Measurements from ENCODE around the gene NSF. TPM values are rescaled to one million over a fixed set of nuclear protein-coding genes. Genes with fewer than 3 reads are reported as not detected.

The NSF gene
- total RNA-seq, 1 donor, result 83.8 TPM

DNA sequence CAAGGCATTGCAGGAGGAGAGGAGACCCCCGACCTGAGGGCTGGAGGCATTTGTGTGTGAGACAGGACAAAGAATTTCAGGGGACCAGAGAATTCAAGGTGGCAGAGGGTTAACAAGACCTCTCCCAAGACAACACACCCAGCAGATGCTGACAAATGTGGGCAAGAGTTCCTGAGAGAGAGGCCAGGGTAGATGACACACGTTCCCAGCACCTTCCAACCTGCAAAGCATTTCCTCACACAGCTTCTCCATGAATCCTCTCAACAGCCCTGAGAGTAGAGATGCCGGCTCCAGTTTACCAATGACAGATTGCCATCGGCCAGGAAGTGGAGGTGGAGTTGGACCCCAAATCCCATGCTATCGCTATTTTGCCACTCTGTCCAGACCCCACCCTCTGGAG lies 203.1 kb downstream of the NSF start:
- TF ChIP-seq, protein P1, sequence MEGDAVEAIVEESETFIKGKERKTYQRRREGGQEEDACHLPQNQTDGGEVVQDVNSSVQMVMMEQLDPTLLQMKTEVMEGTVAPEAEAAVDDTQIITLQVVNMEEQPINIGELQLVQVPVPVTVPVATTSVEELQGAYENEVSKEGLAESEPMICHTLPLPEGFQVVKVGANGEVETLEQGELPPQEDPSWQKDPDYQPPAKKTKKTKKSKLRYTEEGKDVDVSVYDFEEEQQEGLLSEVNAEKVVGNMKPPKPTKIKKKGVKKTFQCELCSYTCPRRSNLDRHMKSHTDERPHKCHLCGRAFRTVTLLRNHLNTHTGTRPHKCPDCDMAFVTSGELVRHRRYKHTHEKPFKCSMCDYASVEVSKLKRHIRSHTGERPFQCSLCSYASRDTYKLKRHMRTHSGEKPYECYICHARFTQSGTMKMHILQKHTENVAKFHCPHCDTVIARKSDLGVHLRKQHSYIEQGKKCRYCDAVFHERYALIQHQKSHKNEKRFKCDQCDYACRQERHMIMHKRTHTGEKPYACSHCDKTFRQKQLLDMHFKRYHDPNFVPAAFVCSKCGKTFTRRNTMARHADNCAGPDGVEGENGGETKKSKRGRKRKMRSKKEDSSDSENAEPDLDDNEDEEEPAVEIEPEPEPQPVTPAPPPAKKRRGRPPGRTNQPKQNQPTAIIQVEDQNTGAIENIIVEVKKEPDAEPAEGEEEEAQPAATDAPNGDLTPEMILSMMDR (IDR thresholded peaks at IDR 0.05; ENCODE audit: insufficient read depth, low read depth, low read length), result no peak
- H3K4me3 ChIP-seq (ENCODE audit: low read depth, low read length), result no peak overlapping the region
- no peak for DNase-seq (ENCODE audit: low read depth)

DNA sequence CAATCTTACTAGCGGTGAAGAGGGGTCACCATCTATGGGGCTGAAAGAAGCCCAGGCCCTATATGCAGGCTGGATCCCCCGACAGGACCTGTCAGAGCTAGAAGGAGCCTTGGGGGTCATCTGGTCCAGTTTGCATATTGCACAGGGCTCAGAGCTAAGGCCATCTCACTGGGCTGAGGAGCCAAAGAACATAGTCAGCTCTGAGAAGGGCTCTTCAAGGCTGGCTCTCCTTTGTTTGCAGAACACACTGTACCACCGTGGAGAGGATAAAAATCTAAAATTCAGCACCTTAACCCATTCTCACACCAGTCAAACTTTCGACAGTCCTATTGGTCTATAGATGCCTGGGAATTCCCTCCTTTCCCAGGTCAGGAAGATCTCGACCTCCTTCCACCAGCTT lies 203.8 kb downstream of the NSF start:
- no peak overlapping the region for H3K4me3 ChIP-seq (ENCODE audit: low read depth, low read length)
- DNase-seq (ENCODE audit: low read depth), result no peak
- TF ChIP-seq, protein P1 (IDR thresholded peaks at IDR 0.05; ENCODE audit: insufficient read depth, low read depth, low read length), result no peak

DNA sequence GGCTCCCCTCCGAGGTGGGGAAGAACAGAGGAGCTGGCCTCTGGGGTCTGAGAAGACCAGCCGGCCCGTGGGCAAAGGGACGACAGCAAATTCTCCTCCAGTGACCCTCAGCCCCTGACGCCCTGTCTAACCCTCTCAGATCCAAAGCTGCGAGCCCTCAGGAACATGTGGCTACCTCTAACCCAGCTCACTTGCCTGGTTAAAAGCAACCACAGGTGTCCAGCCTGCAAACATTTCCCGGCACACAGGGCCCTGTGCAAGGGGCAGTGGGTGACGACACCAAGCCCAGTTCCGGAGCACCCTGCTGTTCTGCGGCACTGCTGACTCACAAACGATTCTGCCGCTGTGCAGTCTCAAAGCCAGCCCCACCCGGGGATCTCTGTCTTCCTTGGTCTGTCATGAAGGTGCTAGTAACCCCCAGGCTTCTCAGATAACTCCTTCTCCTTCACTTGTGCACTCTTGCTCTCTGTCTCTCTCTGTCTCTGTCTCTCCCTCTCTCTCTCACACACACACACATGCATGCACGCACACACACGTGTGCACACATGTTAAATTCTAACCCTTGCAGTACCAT lies 205.0 kb downstream of the NSF start:
- peak; percentile 30 for DNase-seq (ENCODE audit: low read depth)
- TF ChIP-seq, protein P1 (IDR thresholded peaks at IDR 0.05; ENCODE audit: insufficient read depth, low read depth, low read length), result no peak
- no peak overlapping the region for H3K4me3 ChIP-seq (ENCODE audit: low read depth, low read length)

DNA sequence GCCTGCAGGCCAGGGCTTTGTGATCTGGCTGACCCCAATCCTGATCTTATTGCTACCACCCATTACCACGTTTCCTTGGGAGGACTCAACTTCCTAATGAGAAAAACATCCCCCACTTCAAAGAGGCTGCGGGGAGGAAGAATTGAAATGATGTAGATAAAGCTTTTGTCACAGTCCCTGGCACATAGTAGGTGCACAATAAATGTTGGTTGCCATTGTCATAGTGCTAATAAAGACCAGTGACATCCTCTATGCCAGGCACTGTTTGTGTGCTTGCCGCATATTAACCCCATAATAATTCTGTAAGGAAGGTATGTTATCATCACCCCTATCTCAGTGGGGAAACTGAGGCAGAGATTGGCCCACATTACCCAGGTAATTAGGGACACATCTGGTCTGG lies 205.6 kb downstream of the NSF start:
- no peak overlapping the region for H3K4me3 ChIP-seq (ENCODE audit: low read depth, low read length)
- TF ChIP-seq, protein P1 (IDR thresholded peaks at IDR 0.05; ENCODE audit: insufficient read depth, low read depth, low read length), result no peak
- DNase-seq (ENCODE audit: low read depth), result no peak

DNA sequence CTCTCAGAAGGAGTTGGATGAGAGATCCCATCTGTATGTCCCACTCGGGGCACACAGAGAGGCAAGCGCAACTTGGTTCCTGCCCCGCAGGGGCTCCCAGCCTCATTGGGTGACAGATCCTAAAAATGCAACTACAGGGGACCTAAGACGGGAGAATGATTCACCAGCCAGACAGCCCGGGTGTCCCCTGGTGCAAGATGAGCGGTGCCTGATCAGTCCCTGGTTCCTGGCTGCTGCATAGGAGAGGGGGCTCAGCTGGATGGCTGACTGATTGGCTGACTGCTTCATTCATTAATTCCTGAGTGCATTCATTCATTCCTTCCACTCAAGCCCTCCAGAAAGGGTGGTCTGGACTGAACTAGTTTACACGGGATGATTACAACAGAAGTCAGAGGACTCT lies 206.1 kb downstream of the NSF start:
- TF ChIP-seq, protein P1 (IDR thresholded peaks at IDR 0.05; ENCODE audit: insufficient read depth, low read depth, low read length), result no peak
- no peak for DNase-seq (ENCODE audit: low read depth)
- H3K4me3 ChIP-seq (ENCODE audit: low read depth, low read length), result no peak overlapping the region

DNA sequence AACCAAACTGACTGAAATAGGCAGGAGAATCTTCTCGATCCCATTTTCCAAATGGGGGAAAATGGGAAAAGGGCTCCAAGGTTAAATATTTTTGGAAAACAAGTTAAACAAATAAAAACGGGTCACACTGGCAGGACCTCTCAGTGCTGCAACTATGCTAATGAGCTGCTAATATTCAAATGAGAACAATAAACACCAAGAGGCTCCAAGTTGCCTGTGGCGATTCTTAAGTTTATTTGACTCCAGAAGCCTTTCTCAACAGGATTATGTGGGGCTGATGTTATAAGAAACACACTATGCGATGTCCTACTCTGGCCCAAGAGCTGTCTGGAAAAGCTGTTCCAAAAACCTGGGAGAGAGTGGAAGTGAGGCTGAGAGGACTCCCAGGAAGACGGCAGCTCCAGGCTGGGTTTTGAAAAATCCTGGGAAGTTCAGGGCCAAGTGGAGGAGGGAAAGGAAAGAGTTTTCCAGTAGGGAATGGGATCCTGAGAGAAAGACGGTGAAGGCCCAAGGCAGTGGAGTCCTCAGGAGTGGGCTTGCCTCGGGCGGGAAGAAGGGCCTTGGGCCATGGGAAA lies 206.6 kb downstream of the NSF start:
- DNase-seq (ENCODE audit: low read depth), result no peak
- TF ChIP-seq, protein P1 (IDR thresholded peaks at IDR 0.05; ENCODE audit: insufficient read depth, low read depth, low read length), result no peak
- H3K4me3 ChIP-seq (ENCODE audit: low read depth, low read length), result no peak overlapping the region

DNA sequence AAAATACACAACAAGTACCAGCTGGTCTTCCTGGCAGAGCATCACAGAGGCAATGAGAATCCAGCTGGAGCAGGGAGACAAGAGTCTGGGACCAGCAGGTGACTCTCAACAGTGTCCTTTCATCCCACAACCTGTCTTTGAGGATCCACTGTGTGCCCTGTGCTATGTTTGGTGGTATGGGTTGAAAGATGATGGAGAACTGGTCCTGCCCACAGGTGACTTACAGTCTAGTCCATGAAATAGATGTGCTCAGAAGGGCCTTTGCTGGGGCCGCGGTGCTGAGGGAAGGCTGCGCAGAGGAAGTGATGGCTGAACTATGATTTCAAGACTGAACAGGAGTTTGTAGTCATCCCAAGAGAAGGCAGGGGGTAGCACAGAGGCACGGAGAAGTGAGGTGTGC lies 210.1 kb downstream of the NSF start:
- TF ChIP-seq, protein P1 (IDR thresholded peaks at IDR 0.05; ENCODE audit: insufficient read depth, low read depth, low read length), result no peak

More for the DNA sequence above, 210.1 kb downstream of the NSF start:
- no peak for DNase-seq (ENCODE audit: low read depth)
- no peak overlapping the region for H3K4me3 ChIP-seq (ENCODE audit: low read depth, low read length)
